Fibroblast of lung (primary cell): ENCODE results near the gene EXOC5. TPM values are rescaled to one million over a fixed set of nuclear protein-coding genes. Genes with fewer than 3 reads are reported as not detected.

Experiments
- DNase-seq, 2 donors: peaks; one replicate each; pipeline versions ENCODE4 v3.0.0 to v3.0.0-alpha.2; 2010; ENCODE audit warnings: low read depth in 2 of 2
- H2AFZ ChIP-seq: 2 replicates; pipeline ENCODE4 v1.5.1; 2012; ENCODE audit warnings: low read length, control low read depth, inconsistent platforms
- H3K27ac ChIP-seq: 2 replicates; pipeline ENCODE4 v1.5.1; 2011; ENCODE audit warnings: low read length, control low read depth; ENCODE audit not compliant: insufficient read depth
- H3K27me3 ChIP-seq: 2 replicates; pipeline ENCODE4 v1.5.1; 2011; ENCODE audit warnings: mild to moderate bottlenecking, low read length; ENCODE audit not compliant: control insufficient read depth, insufficient read depth
- H3K36me3 ChIP-seq: 2 replicates; pipeline ENCODE4 v1.5.1; 2011; ENCODE audit warnings: low read length; ENCODE audit not compliant: control insufficient read depth, insufficient read depth
- H3K4me1 ChIP-seq: 2 replicates; pipeline ENCODE4 v1.5.1; 2011; ENCODE audit warnings: low read length; ENCODE audit not compliant: control insufficient read depth, insufficient read depth; ENCODE audit errors: extremely low read depth
- H3K4me2 ChIP-seq: 2 replicates; pipeline ENCODE4 v1.5.1; 2011; ENCODE audit warnings: low read length, control low read depth; ENCODE audit not compliant: insufficient read depth; ENCODE audit errors: extremely low read depth
- H3K4me3 ChIP-seq, 4 experiments: fragments of 200-600 bp in 1 of 4; sonication (generic) in 1 of 4; replicated peaks in 1 of 4; 2 replicates each; pipeline ENCODE4 v1.5.1; 2011 to 2016; ENCODE audit warnings: low read length in 4 of 4, low read depth in 3 of 4, mild to moderate bottlenecking in 3 of 4, control low read depth in 2 of 4, inconsistent platforms in 1 of 4, mixed read lengths in 1 of 4; ENCODE audit not compliant: insufficient read depth in 1 of 4; ENCODE audit errors: control extremely low read depth in 1 of 4
- H3K79me2 ChIP-seq: 2 replicates; pipeline ENCODE4 v1.5.1; 2012; ENCODE audit warnings: mild to moderate bottlenecking, low read length, inconsistent platforms; ENCODE audit not compliant: control insufficient read depth, insufficient read depth
- H3K9ac ChIP-seq: 2 replicates; pipeline ENCODE4 v1.5.1; 2011; ENCODE audit warnings: mild to moderate bottlenecking, low read length, control low read depth; ENCODE audit not compliant: insufficient read depth
- H3K9me3 ChIP-seq: 2 replicates; pipeline ENCODE4 v1.5.1; 2012; ENCODE audit warnings: low read depth, low read length; ENCODE audit not compliant: control insufficient read depth, insufficient read depth
- H4K20me1 ChIP-seq: 2 replicates; pipeline ENCODE4 v1.5.1; 2011; ENCODE audit warnings: low read length; ENCODE audit not compliant: control insufficient read depth, insufficient read depth; ENCODE audit errors: extremely low read depth
- EZH2 ChIP-seq: IDR thresholded peaks from 2 replicates; pipeline ENCODE4 v1.5.1; 2012; ENCODE audit warnings: low read length, control low read depth, mild to moderate bottlenecking; ENCODE audit errors: missing control alignments
- polyA plus RNA-seq, 2 donors: library from polyadenylated mRNA; depleted of rRNA in 1 of 2; stranded (reverse) in 1 of 2; unstranded in 1 of 2; fragments of >200 nt; gene quantifications; 2 replicates each; pipeline ENCODE4 v1.2.1, GENCODE V29; 2011 to 2012; ENCODE audit warnings: missing spikeins in 1 of 2
- total RNA-seq: library from RNA; depleted of rRNA; stranded (reverse); fragments of >200 nt; gene quantifications from 2 replicates; pipeline ENCODE4 v1.2.1, GENCODE V29; 2014
- TF ChIP-seq, protein P1 (sequence below), 2 donors: IDR thresholded peaks in 1 of 2; conservative IDR thresholded peaks in 1 of 2; 1 replicate in 1 of 2; 2 replicates in 1 of 2; pipeline ENCODE4 v1.5.1; 2011 to 2012; ENCODE audit warnings: low read length in 2 of 2, control low read depth in 1 of 2, inconsistent platforms in 1 of 2, low read depth in 1 of 2, mild to moderate bottlenecking in 1 of 2

The EXOC5 gene
- total and polyA plus RNA-seq, 2 donors (not counting 1 experiment from before 2014, with no cell fraction given), result 38.0 to 84.0 TPM

GRCh38 chr14:57171363-57171762, 97.3 kb downstream of the EXOC5 start:
- Histone ChIP-seq H3K36me3 (no peaks in the 10 kb centered on the region), H3K9ac (no peak overlapping the region), H3K4me3 (no peak overlapping the region), H3K27me3 (no peaks in the 10 kb centered on the region), H3K4me1 (no peaks in the 10 kb centered on the region), H2AFZ (no peak overlapping the region), H4K20me1 (no peaks in the 10 kb centered on the region), H3K9me3 (no peaks in the 10 kb centered on the region), H3K79me2 (no peaks in the 10 kb centered on the region), H3K4me2 (no peak overlapping the region), H3K27ac (no peak overlapping the region)
- TF ChIP-seq, protein P1, sequence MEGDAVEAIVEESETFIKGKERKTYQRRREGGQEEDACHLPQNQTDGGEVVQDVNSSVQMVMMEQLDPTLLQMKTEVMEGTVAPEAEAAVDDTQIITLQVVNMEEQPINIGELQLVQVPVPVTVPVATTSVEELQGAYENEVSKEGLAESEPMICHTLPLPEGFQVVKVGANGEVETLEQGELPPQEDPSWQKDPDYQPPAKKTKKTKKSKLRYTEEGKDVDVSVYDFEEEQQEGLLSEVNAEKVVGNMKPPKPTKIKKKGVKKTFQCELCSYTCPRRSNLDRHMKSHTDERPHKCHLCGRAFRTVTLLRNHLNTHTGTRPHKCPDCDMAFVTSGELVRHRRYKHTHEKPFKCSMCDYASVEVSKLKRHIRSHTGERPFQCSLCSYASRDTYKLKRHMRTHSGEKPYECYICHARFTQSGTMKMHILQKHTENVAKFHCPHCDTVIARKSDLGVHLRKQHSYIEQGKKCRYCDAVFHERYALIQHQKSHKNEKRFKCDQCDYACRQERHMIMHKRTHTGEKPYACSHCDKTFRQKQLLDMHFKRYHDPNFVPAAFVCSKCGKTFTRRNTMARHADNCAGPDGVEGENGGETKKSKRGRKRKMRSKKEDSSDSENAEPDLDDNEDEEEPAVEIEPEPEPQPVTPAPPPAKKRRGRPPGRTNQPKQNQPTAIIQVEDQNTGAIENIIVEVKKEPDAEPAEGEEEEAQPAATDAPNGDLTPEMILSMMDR (conservative IDR thresholded peaks at IDR 0.05 in 1 of 2, IDR thresholded peaks at IDR 0.05 in 1 of 2; ENCODE audit: low read depth in 1 of 2, low read length in 2 of 2), result no peak
- no peak for TF ChIP-seq EZH2
- DNase-seq, result no peak

- Histone ChIP-seq H3K9ac (no peak overlapping the region), H4K20me1 (no peaks in the 10 kb centered on the region), H3K9me3 (no peaks in the 10 kb centered on the region), H3K4me3 (no peak overlapping the region), H3K36me3 (no peaks in the 10 kb centered on the region), H3K27ac (no peak overlapping the region), H3K27me3 (no peaks in the 10 kb centered on the region), H3K4me1 (no peaks in the 10 kb centered on the region), H3K79me2 (no peaks in the 10 kb centered on the region), H2AFZ (no peak overlapping the region), H3K4me2 (no peak overlapping the region)
- TF ChIP-seq, protein P1 (conservative IDR thresholded peaks at IDR 0.05 in 1 of 2, IDR thresholded peaks at IDR 0.05 in 1 of 2; ENCODE audit: low read depth in 1 of 2, low read length in 2 of 2), result no peak
- DNase-seq, result no peak
Observed at GRCh38 chr14:57169901-57170300, 98.8 kb downstream of the EXOC5 start.

DNA sequence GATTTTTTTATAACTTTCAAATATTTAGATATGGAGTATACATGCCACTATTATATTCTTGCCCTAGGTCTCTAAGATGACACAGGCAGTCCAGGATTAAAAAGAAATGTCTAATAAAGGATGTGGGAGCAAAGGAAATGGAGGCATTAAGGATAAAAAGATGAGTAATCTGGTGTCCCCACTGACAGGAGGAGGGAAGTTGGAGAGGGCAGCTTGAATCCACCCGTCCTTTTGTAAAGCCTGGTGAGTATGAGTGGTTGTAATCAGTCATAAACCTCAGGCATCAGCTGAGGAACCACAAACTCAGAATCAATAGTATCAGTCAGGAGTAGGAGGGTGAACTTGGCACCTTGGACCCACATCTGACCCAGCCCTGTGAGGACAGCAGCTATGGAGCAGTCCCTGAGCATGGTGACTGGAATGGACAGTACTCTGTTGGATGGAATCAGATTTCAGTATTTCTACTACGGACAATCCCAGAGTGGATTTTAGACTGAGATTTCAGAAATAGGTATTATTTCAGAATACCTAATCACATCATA, 100.5 kb downstream of the EXOC5 start:
- no peak for TF ChIP-seq EZH2
- TF ChIP-seq, protein P1 (conservative IDR thresholded peaks at IDR 0.05 in 1 of 2, IDR thresholded peaks at IDR 0.05 in 1 of 2; ENCODE audit: low read depth in 1 of 2, low read length in 2 of 2), result no peak
- DNase-seq, result no peak
- Histone ChIP-seq H3K27ac (no peak overlapping the region), H3K36me3 (no peaks in the 10 kb centered on the region), H4K20me1 (no peaks in the 10 kb centered on the region), H3K4me3 (no peak overlapping the region), H2AFZ (no peak overlapping the region), H3K4me1 (no peaks in the 10 kb centered on the region), H3K9ac (no peak overlapping the region), H3K79me2 (no peaks in the 10 kb centered on the region), H3K9me3 (no peaks in the 10 kb centered on the region), H3K27me3 (no peaks in the 10 kb centered on the region), H3K4me2 (no peak overlapping the region)
